ENCODE measurements around the gene STAT4. TPM values are rescaled to one million over a fixed set of nuclear protein-coding genes. Genes with fewer than 3 reads are reported as not detected.
A peak's percentile ranks its signal among the peaks of the same experiment; 100 is the strongest.

Gene STAT4
- total and polyA plus RNA-seq, 2 experiments from 2014 or later = 0.31 to 0.45 TPM

GRCh38 chr2:191045141-191045540 lies 105.7 kb downstream of the STAT4 start:
- Histone ChIP-seq H3K4me1 (ENCODE audit: low read depth) (peaks cover 10% of the 10 kb centered on the region), H3K4me3 (no peak overlapping the region), H3K27me3 (no peaks in the 10 kb centered on the region), H3K9me3 (ENCODE audit: low read depth) (no peaks in the 10 kb centered on the region), H3K36me3 (no peaks in the 10 kb centered on the region), H3K27ac (no peak overlapping the region)
- no peak for TF ChIP-seq CTCF (IDR thresholded peaks at IDR 0.05; ENCODE audit: low read depth, low read length)
- no peak for DNase-seq (ENCODE audit: low read depth in 1 of 2, low spot score in 1 of 2)

- no peak for DNase-seq (ENCODE audit: low read depth in 1 of 2, low spot score in 1 of 2)
- H3K27me3 ChIP-seq = no peaks in the 10 kb centered on the region
- no peaks in the 10 kb centered on the region for H3K9me3 ChIP-seq (ENCODE audit: low read depth)
- H3K4me1 ChIP-seq (ENCODE audit: low read depth) = peaks cover 8% of the 10 kb centered on the region
- H3K4me3 ChIP-seq = no peak overlapping the region
- H3K27ac ChIP-seq = no peak overlapping the region
- TF ChIP-seq CTCF (IDR thresholded peaks at IDR 0.05; ENCODE audit: low read depth, low read length) = no peak
- H3K36me3 ChIP-seq = no peaks in the 10 kb centered on the region
Observed at GRCh38 chr2:191043438-191043837, 107.4 kb downstream of the STAT4 start.

GRCh38 chr2:191041418-191042161 lies 109.2 kb downstream of the STAT4 start:
- H3K27me3 ChIP-seq = no peaks in the 10 kb centered on the region
- no peak overlapping the region for H3K27ac ChIP-seq
- H3K9me3 ChIP-seq (ENCODE audit: low read depth) = no peaks in the 10 kb centered on the region
- H3K4me3 ChIP-seq = no peak overlapping the region
- DNase-seq (ENCODE audit: low read depth in 1 of 2, low spot score in 1 of 2) = peak in 1 of 2 donors; percentile 33
- peaks cover 8% of the 10 kb centered on the region for H3K4me1 ChIP-seq (ENCODE audit: low read depth)
- H3K36me3 ChIP-seq = no peaks in the 10 kb centered on the region
- TF ChIP-seq CTCF (IDR thresholded peaks at IDR 0.05; ENCODE audit: low read depth, low read length) = no peak

- Histone ChIP-seq H3K4me3 (no peak overlapping the region), H3K4me1 (ENCODE audit: low read depth) (peaks cover 8% of the 10 kb centered on the region), H3K36me3 (no peaks in the 10 kb centered on the region), H3K27ac (no peak overlapping the region), H3K27me3 (no peaks in the 10 kb centered on the region), H3K9me3 (ENCODE audit: low read depth) (no peaks in the 10 kb centered on the region)
- DNase-seq (ENCODE audit: low read depth in 1 of 2, low spot score in 1 of 2) = no peak
- no peak for TF ChIP-seq CTCF (IDR thresholded peaks at IDR 0.05; ENCODE audit: low read depth, low read length)
Observed at GRCh38 chr2:191039616-191040015, 111.2 kb downstream of the STAT4 start.

- TF ChIP-seq CTCF (IDR thresholded peaks at IDR 0.05; ENCODE audit: low read depth, low read length) = no peak
Observed at GRCh38 chr2:191038741-191039140, 112.1 kb downstream of the STAT4 start.

More at GRCh38 chr2:191038741-191039140, 112.1 kb downstream of the STAT4 start:
- Histone ChIP-seq H3K9me3 (ENCODE audit: low read depth) (no peaks in the 10 kb centered on the region), H3K36me3 (no peaks in the 10 kb centered on the region), H3K27me3 (no peaks in the 10 kb centered on the region), H3K27ac (no peak overlapping the region), H3K4me1 (ENCODE audit: low read depth) (peaks cover 8% of the 10 kb centered on the region), H3K4me3 (no peak overlapping the region)
- peak in 1 of 2 donors; percentile 29 for DNase-seq (ENCODE audit: low read depth in 1 of 2, low spot score in 1 of 2)
